Esophagus squamous epithelium (tissue), 5 donors: ENCODE measurements around the gene DDR2. TPM values are rescaled to one million over a fixed set of nuclear protein-coding genes. Genes with fewer than 3 reads are reported as not detected.
"Not testable (repeated sequence)": the region's sequence is repeated elsewhere in the genome, so short reads cannot be mapped to it uniquely, and the experiment has no call there.

Experiments used
- DNase-seq: peaks from one replicate; lab custom pipeline; 2025; lab: John Stamatoyannopoulos, UW
- H3K27ac ChIP-seq, 4 donors: fragments of 200-600 bp; sonication (generic); one replicate each; pipeline ENCODE4 v1.5.1; 2016 to 2019; ENCODE audit warnings: mild to moderate bottlenecking in 1 of 4
- H3K27me3 ChIP-seq, 4 donors: fragments of 200-600 bp; sonication (generic); 1 replicate in 3 of 4; 2 replicates in 1 of 4; pipeline versions ENCODE4 v1.5.1 to v1.6.0; 2017 to 2021; ENCODE audit warnings: antibody characterized with exemption in 1 of 4
- H3K36me3 ChIP-seq, 3 donors: fragments of 200-600 bp; sonication (generic); one replicate each; pipeline ENCODE4 v1.5.1; 2016 to 2019
- H3K4me1 ChIP-seq, 3 donors: fragments of 200-600 bp; sonication (generic); one replicate each; pipeline ENCODE4 v1.5.1; 2017 to 2019
- H3K4me3 ChIP-seq, 4 donors: fragments of 200-600 bp; sonication (generic); 1 replicate in 3 of 4; 2 replicates in 1 of 4; pipeline ENCODE4 v1.5.1; 2016 to 2019; ENCODE audit warnings: mild to moderate bottlenecking in 2 of 4, moderate library complexity in 1 of 4
- H3K9me3 ChIP-seq, 3 donors: fragments of 200-600 bp; sonication (generic); one replicate each; pipeline ENCODE4 v1.5.1; 2016 to 2019
- POLR2A ChIP-seq, 4 donors: fragments of 450-650 bp; IDR thresholded peaks; one replicate each; pipeline ENCODE4 v1.6.1; 2017; ENCODE audit warnings: antibody characterized with exemption in 4 of 4, mild to moderate bottlenecking in 4 of 4, moderate library complexity in 3 of 4
- WGBS, 2 donors: methylation state at CpG; one replicate each; pipeline ENCODE4 v1.1.5; 2018; 5-methylcytosine and 5-hydroxymethylcytosine counted together
- intact Hi-C: fragments of 100-400 bp; cut with DNase I; formaldehyde crosslinking; loops from one replicate; pipeline ENCODE4 v1.15.0; 2022
- total RNA-seq, 4 donors: library from RNA; depleted of rRNA; stranded (reverse); fragments of >200 nt; gene quantifications; one replicate each; pipeline ENCODE4 v1.1.0, GENCODE V29; 2016
- TF ChIP-seq, protein P1 (sequence below), 6 experiments: fragments of 450-650 bp in 4 of 6; fragments of 200-600 bp in 2 of 6; sonication (generic) in 2 of 6; IDR thresholded peaks; one replicate each; pipeline ENCODE4 v1.5.1; 2016 to 2019; ENCODE audit warnings: antibody characterized with exemption in 6 of 6, mild to moderate bottlenecking in 4 of 6, moderate library complexity in 4 of 6
- donor health status: DM: yes; HTN: yes; CAD: no.

Gene DDR2
- 10 to 100 TPM in 2 of 4 donors, 1 to 10 TPM in 2; 1.5 to 88.1 (median 15.9) TPM for total RNA-seq

DNA sequence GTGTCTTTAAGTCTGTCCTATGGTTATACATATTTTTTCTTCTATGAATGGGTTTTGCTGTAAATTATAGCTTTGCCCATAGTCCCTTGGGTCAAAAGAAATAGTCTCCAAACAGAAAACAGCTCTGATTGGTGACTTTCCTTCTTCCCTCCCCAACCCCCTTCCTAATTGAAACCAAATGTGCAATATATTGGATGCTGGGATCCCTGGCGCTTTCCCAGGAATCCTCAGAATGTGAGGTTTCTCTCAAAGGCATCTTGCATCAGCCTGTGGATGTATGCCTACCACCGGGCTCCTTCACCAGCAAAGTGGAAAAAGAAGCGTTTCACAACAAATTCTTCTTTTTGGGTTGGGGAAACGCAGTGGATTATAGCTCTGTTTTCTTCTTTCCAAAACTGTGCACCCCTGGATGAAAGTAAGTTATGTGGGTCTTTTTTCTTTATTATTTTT, at the start of gene DDR2:
TSS of gene DDR2 (plus strand) at position 248 of the 450 bp plus-strand sequence. CDS start 86,600 bp downstream, outside the sequence.
- intact Hi-C loops, result no loop called here
- no peak for DNase-seq
- WGBS, 2 donors, result 66 to 74% methylated on average over 4 of the region's 4 CpGs
- Histone ChIP-seq H3K4me1 (peaks cover 0 to 25% (median 4%) of the 10 kb centered on the region in 3 donors), H3K36me3 (no peaks in the 10 kb centered on the region), H3K27ac (peak within 1 kb of the TSS; percentile 39 to 86 (median 84)), H3K27me3 (no peaks in the 10 kb centered on the region), H3K4me3 (peak within 1 kb of the TSS; percentile 4 to 64 (median 42)), H3K9me3 (no peaks in the 10 kb centered on the region)
- TF ChIP-seq, protein P1, sequence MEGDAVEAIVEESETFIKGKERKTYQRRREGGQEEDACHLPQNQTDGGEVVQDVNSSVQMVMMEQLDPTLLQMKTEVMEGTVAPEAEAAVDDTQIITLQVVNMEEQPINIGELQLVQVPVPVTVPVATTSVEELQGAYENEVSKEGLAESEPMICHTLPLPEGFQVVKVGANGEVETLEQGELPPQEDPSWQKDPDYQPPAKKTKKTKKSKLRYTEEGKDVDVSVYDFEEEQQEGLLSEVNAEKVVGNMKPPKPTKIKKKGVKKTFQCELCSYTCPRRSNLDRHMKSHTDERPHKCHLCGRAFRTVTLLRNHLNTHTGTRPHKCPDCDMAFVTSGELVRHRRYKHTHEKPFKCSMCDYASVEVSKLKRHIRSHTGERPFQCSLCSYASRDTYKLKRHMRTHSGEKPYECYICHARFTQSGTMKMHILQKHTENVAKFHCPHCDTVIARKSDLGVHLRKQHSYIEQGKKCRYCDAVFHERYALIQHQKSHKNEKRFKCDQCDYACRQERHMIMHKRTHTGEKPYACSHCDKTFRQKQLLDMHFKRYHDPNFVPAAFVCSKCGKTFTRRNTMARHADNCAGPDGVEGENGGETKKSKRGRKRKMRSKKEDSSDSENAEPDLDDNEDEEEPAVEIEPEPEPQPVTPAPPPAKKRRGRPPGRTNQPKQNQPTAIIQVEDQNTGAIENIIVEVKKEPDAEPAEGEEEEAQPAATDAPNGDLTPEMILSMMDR (IDR thresholded peaks at IDR 0.05), result no peak
- TF ChIP-seq POLR2A (IDR thresholded peaks at IDR 0.05), result peak in 1 of 4 donors; percentile 16

DNA sequence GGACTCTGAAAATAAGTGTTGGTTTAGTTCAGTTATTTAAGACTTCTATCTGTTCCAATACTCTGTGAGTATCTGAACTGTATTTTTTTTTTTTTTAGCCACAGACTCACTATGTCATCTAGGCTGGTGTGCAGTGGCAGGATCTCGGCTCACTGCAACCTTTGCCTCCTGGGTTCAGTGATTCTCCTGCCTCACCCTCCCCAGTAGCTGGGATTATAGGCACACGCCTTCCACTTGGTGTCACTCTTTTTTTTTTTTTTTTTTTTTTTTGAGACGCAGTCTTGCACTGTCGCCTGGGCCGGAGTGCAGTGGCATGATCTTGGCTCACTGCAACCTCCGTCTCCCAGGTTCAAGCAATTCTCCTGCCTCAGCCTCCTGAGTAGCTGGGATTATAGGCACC, 49.4 kb upstream of the DDR2 start:
- DNase-seq, H3K27ac ChIP-seq, H3K9me3 ChIP-seq, H3K27me3 ChIP-seq, H3K4me3 ChIP-seq, intact Hi-C loops: not testable (repeated sequence)
- Histone ChIP-seq H3K4me1 (peaks cover 0 to 40% (median 0%) of the 10 kb centered on the region in 3 donors), H3K36me3 (peaks cover 0 to 93% (median 4%) of the 10 kb centered on the region in 3 donors)
- 69 to 73% methylated on average over 6 of the region's 6 CpGs for WGBS, 2 donors

DNA sequence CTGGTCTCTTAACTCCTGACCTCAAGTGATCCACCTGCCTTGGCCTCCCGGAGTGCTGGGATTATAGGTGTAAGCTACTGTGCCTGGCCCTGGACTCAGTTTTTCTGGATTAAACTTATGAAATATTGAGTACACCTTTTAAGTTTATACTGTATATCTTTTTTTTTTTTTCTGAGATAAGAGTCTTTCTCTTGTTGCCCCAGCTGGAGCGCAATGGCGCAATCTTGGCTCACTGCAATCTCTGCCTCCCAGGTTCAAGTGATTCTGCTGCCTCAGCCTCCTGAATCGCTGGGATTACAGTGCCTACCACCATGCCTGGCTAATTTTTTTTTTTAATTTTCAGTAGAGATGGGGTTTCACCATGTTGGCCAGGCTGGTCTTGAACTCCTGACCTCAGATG, 47.2 kb upstream of the DDR2 start:
- peaks cover 4 to 90% (median 5%) of the 10 kb centered on the region in 3 donors for H3K36me3 ChIP-seq

DNA sequence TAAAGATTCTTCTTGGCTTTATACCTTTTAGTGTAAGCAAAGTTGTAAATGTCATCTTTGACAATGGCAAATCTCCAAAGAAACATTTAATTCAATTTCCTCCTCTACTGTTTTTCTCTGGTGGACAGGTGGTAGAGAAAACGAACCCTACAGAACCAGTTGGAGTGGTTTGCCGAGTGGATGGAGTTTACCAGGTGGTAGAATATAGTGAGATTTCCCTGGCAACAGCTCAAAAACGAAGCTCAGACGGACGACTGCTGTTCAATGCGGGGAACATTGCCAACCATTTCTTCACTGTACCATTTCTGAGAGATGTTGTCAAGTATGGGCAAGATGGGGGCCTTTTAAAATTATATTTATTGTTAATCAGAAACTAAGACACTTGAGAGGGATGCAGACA, 44.9 kb upstream of the DDR2 start:
- no peak for DNase-seq
- TF ChIP-seq, protein P1 (IDR thresholded peaks at IDR 0.05), result no peak
- TF ChIP-seq POLR2A (IDR thresholded peaks at IDR 0.05), result no peak
- no peak overlapping the region for H3K4me3 ChIP-seq
- peak overlapping the region in 2 of 4 donors; percentile 23 to 28 for H3K27ac ChIP-seq
- 24 to 61% methylated on average over 6 of the region's 6 CpGs for whole genome bisulfite sequencing, 2 donors
- intact Hi-C loops, result no loop called here
- peaks cover 0 to 40% (median 0%) of the 10 kb centered on the region in 3 donors for H3K4me1 ChIP-seq
- peaks cover 4 to 92% (median 15%) of the 10 kb centered on the region in 3 donors for H3K36me3 ChIP-seq
- H3K27me3 ChIP-seq, result no peaks in the 10 kb centered on the region
- no peaks in the 10 kb centered on the region for H3K9me3 ChIP-seq

More for the DNA sequence above, 47.2 kb upstream of the DDR2 start:
- H3K9me3 ChIP-seq, H3K4me3 ChIP-seq, H3K27me3 ChIP-seq, H3K27ac ChIP-seq, DNase-seq, intact Hi-C loops: not testable (repeated sequence)
- WGBS, 2 donors, result 95 to 97% methylated on average over 4 of the region's 4 CpGs
- H3K4me1 ChIP-seq, result peaks cover 0 to 40% (median 0%) of the 10 kb centered on the region in 3 donors

DNA sequence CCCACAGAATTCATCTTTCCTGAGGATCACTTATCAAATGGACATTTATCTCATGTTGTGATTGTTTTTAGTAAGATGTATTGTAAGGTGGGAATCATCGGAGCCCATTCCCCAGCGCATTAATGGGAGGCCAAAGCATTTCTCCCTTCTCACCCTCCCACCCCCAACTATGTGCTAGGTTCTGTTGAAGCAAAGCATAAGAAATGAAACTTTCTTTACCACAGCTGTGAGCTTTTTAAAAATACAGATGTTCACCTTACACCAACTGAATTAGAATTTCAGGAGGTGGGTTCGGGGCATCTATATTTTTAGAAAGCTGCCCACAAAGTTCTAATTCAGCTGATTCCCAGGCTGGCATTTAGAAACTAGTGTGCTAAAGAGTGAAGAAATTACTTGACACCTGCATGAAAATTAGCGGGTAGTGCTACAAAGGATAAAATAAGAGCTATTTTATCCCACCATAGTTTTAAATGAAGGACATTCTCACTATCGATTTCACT, 44.5 kb upstream of the DDR2 start:
- Histone ChIP-seq H3K9me3 (no peaks in the 10 kb centered on the region), H3K4me3 (no peak overlapping the region), H3K36me3 (peaks cover 4 to 92% (median 18%) of the 10 kb centered on the region in 3 donors), H3K27me3 (no peaks in the 10 kb centered on the region), H3K27ac (peak overlapping the region in 1 of 4 donors; percentile 28), H3K4me1 (peaks cover 0 to 40% (median 0%) of the 10 kb centered on the region in 3 donors)
- TF ChIP-seq POLR2A (IDR thresholded peaks at IDR 0.05), result no peak
- TF ChIP-seq, protein P1 (IDR thresholded peaks at IDR 0.05), result no peak
- 89 to 95% methylated on average over 5 of the region's 5 CpGs for WGBS, 2 donors
- intact Hi-C loops, result no loop called here
- no peak for DNase-seq

DNA sequence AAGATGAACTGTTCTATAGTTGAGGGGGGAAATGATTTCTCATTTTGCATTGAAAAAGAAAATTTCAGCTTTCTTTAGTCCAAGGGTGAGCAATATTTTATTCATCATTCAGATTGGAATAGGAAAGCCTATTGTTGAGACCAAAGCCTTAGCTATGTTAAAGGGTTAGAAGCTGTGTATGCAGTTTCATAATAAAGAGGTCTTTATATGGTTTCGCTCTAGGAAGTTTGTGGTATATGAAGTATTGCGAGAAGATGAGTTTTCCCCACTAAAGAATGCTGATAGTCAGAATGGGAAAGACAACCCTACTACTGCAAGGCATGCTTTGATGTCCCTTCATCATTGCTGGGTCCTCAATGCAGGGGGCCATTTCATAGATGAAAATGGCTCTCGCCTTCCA, 42.2 kb upstream of the DDR2 start:
- peaks cover 4 to 94% (median 18%) of the 10 kb centered on the region in 3 donors for H3K36me3 ChIP-seq
- H3K27ac ChIP-seq, result no peak overlapping the region
- no peaks in the 10 kb centered on the region for H3K27me3 ChIP-seq
- no peak for DNase-seq
- peaks cover 0 to 17% (median 0%) of the 10 kb centered on the region in 3 donors for H3K4me1 ChIP-seq
- 81 to 94% methylated on average over 3 of the region's 3 CpGs for WGBS, 2 donors
- TF ChIP-seq, protein P1 (IDR thresholded peaks at IDR 0.05), result no peak
- TF ChIP-seq POLR2A (IDR thresholded peaks at IDR 0.05), result no peak
- intact Hi-C loops, result no loop called here
- H3K4me3 ChIP-seq, result no peak overlapping the region
- H3K9me3 ChIP-seq, result no peaks in the 10 kb centered on the region
